HG03045 (cell line): ENCODE measurements around the gene DOCK8.

Source experiments
- ATAC-seq: cut with Tn5 transposase; IDR thresholded peaks from one replicate; pipeline ENCODE4 v1.9.1; 2021; ENCODE audit warnings: mild to moderate bottlenecking, moderate library complexity; ENCODE audit not compliant: unreplicated experiment

Gene DOCK8

DNA sequence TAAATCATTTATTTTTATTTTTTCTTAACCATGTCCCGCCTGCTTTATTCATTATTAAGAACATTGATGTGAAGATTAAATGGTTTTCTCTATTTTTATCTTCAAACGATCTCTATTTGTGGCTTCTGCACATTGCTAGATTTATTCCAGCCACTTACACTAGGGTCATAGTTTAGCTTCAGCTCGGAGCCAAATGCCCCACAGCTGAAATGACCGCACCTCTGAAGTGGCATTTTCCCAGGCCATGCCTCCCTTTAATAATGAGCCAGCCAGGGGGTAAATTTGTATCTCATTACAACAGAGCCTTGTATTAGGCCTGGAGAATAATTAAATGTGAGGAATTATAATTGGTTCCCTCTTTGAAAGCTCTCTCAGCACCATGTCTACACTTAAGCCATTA lies 89.4 kb downstream of the DOCK8 start:
- no peak for ATAC-seq

DNA sequence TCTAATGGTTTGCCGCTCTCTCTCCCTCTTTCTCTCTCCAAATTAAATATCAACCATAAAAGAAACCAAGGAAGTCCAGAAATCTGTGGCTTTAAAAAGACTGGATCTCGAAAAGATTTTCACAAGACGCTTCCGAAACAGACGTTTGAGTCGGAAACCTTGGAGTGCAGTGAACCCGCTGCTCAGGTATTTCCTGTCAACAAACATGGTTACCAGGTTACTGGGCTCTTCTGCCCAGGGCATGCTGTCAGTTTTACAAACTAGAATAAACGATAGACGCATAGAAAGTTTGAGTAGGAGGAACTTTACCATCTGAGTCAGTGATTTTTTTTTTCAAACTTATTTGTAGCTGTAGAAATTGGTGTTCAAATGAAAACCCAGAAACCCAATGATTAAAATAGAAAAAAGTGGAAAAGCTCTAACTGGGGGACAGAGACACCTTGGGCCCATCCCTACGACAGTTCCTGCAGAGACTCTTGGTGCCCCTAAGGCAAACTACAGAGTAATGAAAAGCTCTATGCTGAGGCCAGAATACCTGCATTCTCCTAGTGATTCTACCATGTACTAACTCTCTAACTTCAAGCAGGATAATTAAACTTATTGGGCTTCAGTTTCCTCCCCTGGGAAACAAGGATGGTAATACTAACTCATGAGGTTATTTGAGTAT lies 90.0 kb downstream of the DOCK8 start:
- no peak for ATAC-seq

DNA sequence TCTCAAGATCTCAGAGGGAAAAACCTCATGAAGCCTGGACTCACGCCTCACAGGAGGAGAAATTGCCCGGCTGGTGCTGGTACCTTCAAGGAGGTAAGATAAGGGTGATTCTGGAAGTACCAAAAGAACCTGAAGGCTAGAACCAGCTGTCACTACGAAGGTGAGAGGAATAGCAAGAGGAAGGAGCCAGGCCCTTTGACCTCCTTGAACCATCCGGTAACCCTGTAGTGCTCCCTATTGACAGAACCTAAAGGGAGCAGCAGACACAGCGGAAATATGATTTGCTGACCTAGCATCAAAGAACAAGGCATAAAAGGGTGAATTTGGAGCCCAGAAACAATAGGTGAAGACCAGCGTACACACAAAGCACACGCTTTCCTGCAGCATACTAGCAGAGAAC lies 92.2 kb downstream of the DOCK8 start:
- no peak for ATAC-seq

DNA sequence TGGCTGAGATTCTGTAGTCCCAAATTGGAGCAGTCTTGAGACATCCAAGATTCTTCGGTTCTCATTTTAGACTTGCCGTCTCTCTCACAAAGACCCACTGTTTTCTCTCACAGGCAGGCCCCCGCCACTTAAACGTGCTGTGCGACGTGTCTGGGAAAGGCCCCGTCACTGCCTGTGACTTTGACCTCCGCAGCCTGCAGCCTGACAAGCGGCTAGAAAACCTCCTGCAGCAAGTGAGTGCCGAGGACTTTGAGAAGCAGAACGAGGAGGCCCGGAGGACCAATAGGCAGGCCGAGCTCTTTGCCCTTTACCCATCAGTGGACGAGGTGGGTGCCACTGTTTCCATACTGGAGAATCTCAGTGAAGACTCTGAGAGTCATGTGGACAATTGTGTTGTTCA lies 97.2 kb downstream of the DOCK8 start:
- ATAC-seq, result no peak

DNA sequence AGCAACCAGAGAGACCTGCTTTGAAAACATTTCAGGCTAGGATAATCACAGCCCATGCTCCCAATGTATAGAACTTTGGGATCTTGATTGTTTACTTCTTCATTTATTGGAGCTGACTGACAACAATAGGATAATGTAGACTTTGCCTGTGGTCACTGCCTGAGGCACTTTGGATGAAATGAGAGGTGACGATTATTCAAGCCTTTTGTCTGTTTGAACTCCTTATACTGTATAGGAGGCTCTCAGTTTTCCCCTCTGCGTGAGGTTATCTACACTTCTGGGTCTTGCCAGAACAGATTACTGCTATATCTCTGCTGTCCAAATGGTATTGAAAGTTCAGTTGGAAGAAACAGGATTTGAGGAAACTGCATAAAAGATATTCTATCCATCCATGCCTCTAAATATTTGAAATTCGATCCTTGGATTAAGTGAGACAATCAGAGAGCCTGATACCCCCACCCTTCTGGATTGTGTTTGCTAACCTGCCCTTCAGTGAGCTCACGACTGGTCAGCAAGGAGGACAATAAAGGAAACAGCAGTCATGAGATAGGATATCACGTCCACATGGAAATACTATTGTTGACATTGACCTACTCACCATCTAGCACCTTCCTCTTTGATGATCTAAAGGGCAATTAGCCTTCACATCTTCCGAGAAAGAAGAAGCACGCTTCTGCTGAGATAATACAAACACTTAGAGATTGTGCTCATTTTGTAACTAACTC lies 98.1 kb downstream of the DOCK8 start:
- ATAC-seq, result no peak

DNA sequence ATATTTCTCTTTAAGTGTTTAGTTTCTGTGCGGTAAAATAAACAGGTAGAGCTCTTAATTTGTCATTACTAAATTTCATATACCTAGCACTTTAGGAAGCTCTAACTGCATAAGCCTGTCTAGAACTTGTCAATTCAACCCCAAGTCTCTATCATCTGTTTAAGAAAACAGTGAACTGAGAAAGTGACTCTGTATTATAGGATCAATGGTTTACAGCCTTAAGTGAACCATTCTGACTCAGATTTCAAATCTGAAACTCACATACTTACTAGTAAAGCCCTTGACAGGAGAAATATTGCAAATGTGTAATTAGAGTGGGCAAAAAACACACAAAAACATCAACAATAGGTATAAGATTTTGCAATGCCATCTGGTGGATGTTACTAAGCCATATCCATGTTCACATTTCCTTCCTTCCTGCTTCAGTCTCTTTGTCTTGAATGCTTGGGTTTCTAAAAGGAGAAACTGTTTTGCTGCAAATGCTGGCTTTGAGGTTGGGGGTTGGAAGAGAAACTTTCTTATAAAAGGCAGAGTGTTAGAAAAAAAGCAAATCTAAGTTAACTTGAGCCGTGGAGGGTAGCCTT lies 101.8 kb downstream of the DOCK8 start:
- ATAC-seq, result no peak

DNA sequence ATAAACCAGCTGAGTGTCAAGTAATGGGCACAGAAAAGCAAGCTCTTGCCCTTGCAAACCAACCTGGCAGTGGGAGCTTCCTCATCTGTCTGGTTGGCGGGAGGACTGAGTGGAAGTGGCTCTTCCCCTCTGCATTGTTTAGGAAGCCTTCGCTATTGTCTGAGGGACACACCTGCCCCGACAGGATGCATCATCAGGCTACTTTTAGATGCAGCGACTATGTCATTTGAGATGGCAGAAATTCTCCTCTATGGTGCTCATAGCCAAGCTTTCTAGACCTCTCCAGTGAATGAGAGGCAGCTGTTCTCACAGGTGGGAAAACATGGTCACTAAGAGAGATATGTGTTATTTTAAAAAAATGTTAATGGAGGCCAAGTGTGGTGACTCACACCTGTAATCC lies 104.0 kb downstream of the DOCK8 start:
- no peak for ATAC-seq

DNA sequence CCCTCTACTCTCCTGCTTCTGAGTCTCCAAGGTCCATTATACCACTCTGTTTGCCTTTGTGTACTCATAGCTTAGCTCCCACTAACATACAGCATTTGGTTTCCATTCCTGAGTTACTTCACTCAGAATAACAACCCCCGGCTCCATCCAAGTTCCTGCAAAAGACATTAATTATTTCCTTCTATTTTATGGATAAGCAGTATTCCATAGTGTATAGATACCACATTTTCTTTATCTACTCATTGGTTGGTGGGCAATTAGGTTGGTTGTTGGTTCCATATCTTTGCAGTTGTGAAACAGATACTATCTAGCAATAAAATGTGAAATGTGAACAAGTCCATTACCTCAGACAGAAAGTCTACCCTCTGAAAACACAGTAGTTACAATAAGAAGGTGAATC lies 110.3 kb downstream of the DOCK8 start:
- no peak for ATAC-seq

DNA sequence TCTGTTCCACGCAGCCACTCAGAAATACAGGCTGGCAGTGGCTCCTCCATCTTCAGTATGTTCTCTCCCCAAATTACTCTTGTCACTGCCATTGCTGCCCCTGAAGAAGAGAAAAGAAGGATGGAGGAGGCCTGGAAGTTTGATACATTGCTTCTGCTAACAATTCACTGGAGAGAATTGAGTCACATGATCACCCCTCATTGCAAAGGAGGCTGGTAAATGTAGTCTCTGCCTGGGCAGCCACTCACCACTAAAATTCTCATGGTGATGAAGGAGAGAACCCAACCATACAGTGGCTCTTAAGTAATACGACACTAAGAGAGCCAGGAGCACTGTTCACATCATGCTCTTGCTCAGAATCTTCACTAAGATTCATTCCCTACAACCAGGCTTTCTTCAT lies 112.0 kb downstream of the DOCK8 start:
- no peak for ATAC-seq

DNA sequence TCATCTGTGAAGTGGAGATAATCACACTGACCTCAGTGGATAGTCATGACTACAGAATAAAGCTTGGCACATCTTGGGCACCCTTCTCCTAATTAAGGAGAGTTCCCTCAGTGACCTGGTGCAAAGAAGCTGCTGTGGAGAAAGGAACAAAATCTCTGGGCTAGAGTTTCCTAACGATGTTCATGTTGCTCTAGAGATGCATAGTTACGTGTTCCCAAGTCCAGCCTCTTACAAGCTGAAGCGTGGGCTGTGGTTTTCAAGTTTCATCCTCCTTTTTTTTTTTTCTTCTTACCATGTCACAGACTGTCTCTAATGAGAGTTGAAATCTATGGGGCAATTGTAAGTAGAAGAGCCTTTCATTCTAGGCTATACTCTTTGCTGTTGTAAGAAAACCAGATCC lies 113.8 kb downstream of the DOCK8 start:
- ATAC-seq, result no peak

DNA sequence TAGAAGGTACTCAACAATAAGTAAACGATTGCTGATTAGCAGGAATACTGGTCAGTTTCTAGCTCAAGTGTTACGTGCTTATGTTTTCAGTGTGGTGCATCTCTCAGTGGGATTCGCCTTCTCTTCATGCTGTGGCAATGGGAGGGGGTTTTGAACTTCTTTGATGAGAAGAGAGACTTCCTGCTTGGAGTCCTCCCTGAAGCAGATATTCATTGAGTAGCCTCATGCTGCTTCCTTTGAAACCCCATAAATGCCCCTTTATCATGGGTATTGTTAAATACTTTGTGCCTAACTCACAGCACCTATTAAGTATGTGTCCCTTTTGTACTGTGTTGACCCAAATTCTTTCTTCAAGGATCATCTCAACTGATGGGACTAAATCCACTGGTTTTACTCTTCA lies 116.5 kb downstream of the DOCK8 start:
- ATAC-seq, result no peak

DNA sequence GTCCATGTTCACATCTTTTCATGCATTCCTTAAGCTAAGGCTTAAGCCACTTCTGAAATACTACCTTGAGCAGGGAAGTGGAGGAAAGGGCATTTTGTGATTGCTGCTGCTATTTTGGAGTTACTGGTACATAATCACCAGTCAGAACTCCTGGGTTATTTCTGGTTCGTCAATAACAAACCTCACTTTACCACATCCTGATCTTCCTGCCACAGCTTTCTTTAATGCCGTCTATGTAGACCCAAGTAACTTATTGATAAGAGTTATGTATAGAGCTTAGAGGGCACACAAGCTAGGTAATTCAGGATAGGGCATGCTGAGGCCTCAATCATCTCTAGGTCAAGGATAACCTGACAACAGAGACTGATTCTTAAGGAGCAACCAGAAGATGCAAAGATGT lies 120.7 kb downstream of the DOCK8 start:
- ATAC-seq, result no peak

DNA sequence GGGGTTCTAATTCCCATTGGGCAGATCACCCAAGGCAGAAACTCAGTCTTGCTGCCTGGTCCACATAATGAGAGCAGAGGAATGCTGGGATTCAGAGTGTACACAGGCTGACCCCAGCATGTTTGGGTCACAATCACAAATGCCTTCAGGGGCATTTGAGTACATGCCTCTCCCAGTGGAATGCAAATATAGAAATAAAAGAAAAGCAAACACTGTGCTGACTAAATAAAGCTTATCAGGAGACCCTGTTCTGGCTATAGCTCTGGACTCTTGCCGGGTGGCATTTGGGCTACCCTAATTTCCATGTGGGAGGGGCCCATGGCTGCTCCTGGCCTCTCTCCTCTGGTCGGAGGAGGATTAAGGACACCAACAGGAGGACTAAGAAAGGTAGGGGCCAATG lies 121.4 kb downstream of the DOCK8 start:
- ATAC-seq, result no peak

DNA sequence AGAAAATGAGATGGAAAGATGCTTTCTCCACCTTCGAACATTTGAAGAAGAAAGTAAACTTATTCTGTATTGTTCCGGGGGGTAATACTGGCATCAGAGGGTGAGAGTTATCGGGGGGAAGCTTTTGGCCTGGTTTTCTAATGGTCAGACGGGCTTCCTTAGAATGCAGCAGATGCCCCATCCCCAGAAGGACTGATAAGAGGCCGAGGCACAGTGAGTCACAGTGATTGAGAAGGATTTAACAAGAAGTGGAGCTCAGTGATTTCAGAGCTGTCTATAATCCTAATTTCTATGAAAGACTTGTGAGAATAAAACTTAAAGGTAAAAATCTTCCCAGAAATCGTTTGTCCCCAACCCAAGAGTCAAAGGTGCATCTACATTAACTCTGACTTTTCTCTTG lies 123.9 kb downstream of the DOCK8 start:
- no peak for ATAC-seq

DNA sequence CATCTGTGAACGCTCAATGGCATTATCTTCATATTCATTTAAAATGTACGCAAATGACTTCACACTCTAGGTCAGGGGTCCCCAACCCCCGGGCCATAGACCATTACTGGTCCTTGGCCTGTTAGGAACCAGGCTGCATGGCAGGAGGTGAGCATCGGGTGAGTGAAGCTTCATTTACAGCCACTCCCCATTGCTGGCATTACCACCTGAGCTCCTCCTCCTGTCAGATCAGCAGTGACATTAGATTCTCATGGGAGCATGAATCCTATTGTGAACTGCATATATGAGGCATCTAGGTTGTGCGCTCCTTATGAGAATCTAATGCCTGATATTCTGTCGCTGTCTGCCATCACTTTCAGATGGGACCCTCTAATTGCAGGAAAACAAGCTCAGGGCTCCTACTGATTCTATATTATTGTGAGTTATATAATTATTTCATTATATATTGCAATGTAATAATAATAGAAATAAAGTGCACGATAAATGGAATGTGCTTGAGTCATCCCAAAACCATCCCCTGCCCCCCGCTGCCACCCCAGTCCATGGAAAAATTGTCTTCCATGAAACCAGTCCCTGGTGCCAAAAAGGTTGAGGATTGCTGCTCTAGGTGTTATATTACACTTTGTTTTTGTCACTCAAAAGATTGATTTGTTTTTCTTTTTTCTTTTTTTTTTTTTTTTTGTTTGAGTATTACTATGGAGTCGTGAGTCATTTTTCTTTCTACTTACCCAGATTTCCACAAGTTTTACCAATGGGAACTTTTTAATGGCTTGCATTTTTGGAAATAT lies 127.2 kb downstream of the DOCK8 start:
- no peak for ATAC-seq

DNA sequence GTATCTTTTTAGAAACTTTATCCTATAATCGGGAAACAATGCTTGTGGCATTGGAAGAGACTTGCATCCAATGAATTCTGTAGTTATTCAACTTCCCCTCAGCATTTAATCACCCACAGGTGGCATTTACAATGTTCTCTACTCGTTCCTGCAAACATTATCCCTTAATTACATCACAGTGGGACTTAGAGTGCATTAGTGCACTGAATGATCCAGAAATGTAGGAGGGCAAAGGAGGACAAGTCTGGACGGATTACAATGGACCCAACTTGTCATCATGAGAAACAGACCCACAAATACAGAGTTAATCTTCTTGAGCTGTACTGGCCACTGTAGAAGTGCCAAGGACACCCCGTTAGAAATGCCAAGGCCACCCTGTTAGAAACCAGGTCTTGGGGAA lies 129.1 kb downstream of the DOCK8 start:
- no peak for ATAC-seq

DNA sequence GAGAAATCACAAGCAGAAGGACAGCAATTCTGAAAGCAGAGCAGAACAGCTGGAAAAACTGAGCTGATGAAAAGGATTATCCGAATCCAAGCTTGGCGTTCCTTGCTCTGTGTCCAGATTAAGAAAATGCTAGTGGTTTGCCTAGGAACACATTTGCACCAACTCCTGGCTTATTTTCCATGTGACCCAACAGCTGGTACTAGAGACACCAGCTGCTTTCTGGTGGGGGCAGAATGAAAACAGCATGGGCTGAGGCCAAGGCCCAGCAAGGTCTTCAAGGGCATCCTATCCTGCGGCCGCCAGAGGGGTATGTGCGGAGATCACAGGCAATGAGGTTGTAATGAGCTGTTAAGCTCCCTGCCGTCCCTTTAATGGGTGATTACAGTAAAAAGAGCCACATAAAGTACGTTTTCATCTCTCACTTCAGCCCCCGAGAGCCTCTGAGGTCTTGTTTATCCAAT lies 131.5 kb downstream of the DOCK8 start:
- ATAC-seq, result no peak

DNA sequence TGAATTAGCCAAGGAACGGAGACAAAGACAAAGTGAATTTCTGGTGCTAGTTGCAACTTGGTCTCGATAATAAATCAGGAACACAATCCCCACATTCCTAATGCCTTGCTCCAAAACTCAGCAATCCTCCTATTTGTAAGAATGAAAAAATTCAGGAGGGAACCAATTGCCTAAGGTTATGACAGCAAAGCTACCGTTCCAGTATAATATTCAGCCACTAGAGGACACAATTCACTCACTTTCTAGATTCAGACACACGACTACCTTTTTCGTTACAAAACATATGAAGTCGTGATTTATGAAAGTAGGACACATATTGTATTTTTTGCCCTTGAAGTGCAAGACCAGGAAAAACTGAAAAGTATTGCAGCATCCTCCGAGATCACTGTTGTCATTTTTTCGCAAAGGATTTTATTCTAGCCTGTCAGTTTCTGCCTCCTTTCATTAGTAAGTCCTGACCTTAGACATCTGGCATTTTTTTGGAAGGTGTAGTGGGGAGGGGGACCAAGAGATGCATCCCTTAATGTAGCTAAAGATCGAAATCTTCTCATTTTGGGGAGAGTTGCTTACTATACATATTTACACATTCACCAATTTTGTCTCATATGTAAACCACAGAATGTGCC lies 133.1 kb downstream of the DOCK8 start:
- ATAC-seq, result no peak

DNA sequence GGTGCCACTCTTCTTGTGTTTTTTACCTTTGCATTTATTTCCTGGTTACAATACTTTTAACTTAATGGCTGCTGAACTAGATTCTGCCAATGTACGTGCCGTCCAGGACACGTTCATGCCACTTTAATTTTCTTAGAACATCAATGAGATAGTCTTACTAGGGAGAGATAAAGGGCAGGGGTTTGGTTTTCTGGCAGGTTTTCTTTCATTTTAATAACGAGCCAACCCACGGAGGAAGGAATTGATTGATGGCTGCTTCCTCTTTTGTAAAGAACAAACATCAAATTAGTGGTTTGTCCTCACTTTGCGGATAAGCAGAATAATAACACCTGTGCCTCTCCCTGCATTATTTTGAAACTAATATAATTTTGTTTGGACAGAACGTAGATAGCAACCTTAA lies 135.7 kb downstream of the DOCK8 start:
- no peak for ATAC-seq

DNA sequence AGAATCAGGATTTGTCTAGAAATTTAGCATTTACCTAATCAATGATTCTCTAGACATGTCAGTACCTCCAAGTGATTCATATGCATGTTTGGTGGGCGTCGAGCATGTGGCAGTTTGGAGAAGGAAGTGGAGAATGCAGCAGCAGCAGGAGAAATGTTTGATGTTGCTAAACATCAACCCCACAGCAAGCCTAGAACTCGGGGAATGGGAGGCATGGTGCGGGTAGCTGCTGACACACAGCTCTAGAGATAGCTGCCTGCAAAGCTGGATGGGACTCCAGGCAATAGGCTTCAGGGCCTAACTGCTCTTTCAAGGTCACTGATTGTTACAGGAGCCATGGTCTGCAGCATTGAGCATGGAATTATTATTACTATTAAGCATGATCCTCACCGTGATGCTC lies 137.3 kb downstream of the DOCK8 start:
- ATAC-seq, result no peak

DNA sequence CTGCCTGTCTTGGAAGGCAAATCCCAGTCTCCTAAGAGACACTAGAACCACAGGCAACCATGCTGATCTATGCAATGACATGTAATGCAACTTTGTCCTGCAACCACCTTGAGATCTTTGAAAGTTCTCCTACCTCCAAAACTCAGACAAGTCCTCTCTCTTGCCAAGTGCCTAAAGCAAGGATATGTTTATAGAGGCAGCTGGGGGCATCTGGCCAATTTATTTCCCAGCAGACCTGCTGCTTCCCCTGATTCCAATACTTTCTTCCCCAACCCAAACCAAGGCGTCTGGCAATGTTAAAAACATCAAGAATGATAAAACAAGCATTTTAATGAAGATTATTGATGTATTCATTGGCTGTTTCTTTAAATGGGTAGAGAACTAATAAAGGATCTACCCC lies 138.4 kb downstream of the DOCK8 start:
- no peak for ATAC-seq
